Renal pelvis (tissue), 4 donors: ENCODE data around the gene GALNT14. TPM values are rescaled to one million over a fixed set of nuclear protein-coding genes. Genes with fewer than 3 reads are reported as not detected.

Experiments
- DNase-seq: peaks from one replicate; pipeline ENCODE4 v3.0.0-alpha.2; 2013
- polyA plus RNA-seq, 3 donors: library from polyadenylated mRNA; unstranded; fragments of 120-200 nt; gene quantifications; one replicate each; pipeline ENCODE4 v1.2.1, GENCODE V29; 2013; ENCODE audit not compliant: insufficient read length in 3 of 3

The GALNT14 gene
- polyA plus RNA-seq, 3 donors = 35.5 to 58.6 (median 41.7) TPM

DNA sequence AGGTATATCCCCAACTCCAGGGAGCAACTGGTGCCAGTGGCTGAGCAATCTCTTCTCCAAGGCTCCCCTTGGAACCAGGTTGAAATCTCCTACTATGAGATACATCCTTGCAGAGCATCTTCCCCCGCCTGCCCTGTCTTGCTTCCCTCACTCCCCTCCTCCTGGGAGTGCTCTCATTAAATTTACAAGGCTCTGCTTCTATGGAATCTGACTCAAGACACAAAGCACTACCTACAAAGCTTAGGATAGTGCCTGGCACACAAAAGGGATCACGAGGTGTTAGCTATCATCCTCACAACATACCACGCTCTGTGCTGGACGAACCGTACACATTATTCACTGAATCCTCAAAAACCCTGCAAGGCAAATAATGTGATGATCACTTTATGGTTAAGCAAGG is 121.6 kb downstream of the GALNT14 start:
- DNase-seq = no peak

- no peak for DNase-seq
Measured at GRCh38 chr2:31014516-31014915, 123.7 kb downstream of the GALNT14 start.

GRCh38 chr2:31013301-31013700 is 124.9 kb downstream of the GALNT14 start:
- no peak for DNase-seq

- DNase-seq = no peak
Measured at GRCh38 chr2:31012406-31012805, 125.8 kb downstream of the GALNT14 start.

GRCh38 chr2:31011587-31011986 is 126.7 kb downstream of the GALNT14 start:
- no peak for DNase-seq

DNA sequence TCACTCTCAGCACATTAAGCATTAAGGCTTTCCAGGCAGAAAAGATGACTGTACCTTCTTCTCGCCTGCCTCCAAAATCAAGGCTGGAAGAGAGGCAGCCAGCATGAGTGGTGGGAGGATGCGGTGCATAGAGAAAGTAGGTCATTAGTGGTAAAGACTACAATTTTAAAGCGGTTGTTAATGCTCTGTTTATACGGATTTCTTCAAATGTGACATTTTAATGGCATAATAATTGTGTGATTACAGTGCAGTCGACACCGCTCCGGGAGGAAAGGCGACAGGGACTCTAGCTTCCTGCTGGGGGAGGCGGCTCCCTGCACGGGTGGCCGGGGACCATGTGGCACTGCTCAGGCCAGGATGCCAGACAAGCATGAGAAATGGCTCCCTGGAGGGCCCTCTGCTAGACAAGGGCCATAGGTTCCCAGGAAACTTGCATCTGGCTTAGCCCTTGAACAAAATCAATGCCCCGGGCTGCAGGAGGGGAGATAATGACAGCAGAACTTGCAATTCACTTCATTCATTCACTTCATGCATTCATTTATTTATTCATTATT is 129.6 kb downstream of the GALNT14 start:
- DNase-seq = peak; percentile 59

- no peak for DNase-seq
Measured at GRCh38 chr2:31004257-31004656, 134.0 kb downstream of the GALNT14 start.

DNA sequence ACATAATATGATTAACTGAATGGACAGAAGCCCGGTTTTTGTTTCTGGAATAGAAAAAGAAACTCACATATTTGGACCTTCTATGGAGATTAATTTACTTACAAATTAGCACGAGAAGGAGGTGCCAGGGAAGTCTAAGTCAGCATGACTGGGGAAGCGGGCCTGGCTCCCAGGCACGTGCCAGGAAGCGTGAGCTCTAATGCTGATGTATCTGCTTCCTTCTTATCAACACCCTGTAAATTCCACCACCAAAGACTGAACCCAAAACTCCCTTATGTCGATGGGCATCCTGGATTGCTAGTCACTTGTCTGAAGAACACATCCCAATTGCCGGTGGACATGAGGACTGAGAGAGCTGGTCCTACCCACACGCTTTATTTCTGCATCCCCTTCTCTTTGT is 134.5 kb downstream of the GALNT14 start:
- no peak for DNase-seq

GRCh38 chr2:31002537-31003150 is 135.6 kb downstream of the GALNT14 start:
- no peak for DNase-seq

- DNase-seq = no peak
Measured at GRCh38 chr2:31000970-31001369, 137.3 kb downstream of the GALNT14 start.

GRCh38 chr2:30998672-30999071 is 139.6 kb downstream of the GALNT14 start:
- DNase-seq = no peak

DNA sequence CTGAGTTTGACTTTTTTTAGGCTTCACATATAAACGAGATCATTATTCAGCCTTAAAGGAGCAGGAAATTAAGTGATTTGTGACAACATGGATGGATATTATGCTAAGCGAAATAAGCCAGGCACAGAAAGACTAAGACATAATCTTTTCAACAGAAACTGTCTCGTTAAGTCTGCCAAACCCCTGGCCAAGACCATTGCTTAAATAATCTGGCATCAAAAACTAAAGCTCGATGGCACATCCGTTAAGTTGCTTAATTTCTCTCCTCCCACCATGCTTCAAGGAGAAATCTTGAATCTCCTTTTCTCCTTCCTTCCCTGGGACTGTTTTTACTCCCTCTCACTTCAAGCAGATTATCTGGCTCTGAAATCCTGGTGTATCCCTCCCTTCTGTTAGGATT is 140.3 kb downstream of the GALNT14 start:
- DNase-seq = no peak

DNA sequence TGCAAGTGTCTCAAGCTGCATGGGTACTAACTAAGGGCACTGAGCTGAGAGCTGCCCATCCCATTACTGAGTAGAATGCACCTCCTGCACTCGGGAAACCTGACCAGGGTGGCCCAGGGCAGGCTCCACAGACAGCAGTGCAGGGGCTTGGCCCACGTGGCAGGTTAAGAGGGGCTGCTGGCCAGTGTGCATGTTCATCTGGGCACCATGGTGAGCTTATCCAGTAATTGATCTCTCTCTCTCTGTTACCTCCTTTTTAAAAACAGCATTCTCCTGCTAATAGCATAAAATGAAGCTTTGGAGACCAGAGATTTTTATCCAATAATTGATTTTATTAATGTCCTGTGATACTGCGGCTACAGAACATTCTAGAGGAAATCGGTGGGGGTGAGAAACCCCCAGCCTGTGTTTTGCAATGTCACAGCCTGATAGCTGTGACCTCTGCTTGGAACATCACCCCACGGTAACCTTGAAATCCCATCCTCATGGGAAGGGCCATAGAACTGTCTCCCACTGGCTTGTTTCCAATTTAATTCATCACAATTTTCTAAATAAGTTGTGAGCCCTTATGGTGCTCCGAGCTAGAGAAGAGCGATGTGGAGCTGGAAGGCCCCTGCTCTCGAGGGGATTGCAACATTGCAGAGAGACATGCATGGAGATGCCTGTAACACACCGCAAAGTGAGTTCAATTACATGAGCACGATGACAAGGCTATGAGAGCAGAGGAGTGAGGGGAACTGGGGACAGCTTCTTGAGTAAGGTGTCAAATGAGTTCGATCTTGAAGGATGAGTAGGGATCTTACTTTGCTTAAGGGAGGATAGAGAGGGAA is 143.8 kb downstream of the GALNT14 start:
- no peak for DNase-seq

DNA sequence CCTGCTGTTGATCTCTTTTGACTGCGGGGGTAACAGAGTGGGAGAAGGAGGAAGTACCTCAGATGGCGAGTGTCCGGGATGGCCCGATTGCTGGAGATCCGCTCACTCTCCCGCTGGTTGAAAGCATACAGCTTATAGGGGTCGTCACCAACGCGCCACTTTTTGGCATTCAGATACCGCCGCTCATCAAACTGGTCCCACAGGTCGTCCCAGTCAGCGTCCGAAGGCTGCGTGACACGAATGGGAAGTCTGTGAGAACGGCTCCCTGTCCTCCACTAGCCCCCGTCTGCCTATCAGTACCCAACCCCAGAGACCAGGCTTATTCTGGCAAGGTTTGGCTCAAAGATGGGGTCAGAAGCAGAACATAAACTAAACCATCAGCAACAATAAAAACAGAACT is 145.5 kb downstream of the GALNT14 start:
- no peak for DNase-seq

GRCh38 chr2:30990671-30991070 is 147.6 kb downstream of the GALNT14 start:
- no peak for DNase-seq

- DNase-seq = no peak
Measured at GRCh38 chr2:30990176-30990575, 148.1 kb downstream of the GALNT14 start.

DNA sequence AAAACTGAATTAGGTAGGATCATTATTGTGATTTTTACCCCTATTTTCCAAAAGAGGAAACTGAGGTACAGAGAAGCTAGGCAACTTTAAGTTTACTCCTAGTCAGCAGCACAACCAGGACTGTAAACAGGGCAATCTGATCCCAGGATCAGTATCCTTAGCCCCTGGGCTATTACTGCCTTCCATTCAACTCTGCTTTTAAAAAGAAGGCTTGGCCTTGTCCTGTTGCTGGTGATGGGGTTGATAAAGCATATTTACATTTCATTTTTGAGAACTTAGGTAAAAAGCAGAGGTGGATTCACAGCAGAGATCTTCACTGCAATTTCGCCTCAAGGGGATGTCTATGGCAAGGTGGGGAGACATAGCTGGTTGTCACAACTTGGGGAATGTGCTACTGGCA is 148.5 kb downstream of the GALNT14 start:
- no peak for DNase-seq

- no peak for DNase-seq
Measured at GRCh38 chr2:30987566-30987965, 150.7 kb downstream of the GALNT14 start.

- no peak for DNase-seq
Measured at GRCh38 chr2:30986231-30986580, 152.0 kb downstream of the GALNT14 start.

- no peak for DNase-seq
Measured at GRCh38 chr2:30985493-30986230, 152.6 kb downstream of the GALNT14 start.

GRCh38 chr2:30984148-30984547 is 154.1 kb downstream of the GALNT14 start:
- DNase-seq = no peak

DNA sequence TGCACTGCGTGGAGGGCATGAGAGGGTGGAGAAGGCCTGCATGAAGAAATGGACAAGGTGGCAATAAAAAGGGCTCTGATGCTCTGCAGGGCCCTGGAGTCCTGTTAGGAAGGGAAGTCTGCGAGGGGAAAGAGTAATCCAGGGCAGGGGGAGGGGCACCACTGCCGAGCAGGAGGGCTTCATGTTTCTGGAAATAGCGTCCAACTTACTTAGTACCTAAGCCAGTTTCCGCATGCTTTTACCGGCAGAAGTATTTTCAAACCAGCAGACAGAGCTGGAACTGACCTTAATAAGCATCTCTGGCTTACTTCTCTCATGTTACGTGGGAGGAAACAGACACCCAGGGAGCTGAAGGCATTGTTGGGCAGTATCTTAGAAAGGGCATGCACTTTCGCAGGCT is 156.7 kb downstream of the GALNT14 start:
- DNase-seq = no peak

DNA sequence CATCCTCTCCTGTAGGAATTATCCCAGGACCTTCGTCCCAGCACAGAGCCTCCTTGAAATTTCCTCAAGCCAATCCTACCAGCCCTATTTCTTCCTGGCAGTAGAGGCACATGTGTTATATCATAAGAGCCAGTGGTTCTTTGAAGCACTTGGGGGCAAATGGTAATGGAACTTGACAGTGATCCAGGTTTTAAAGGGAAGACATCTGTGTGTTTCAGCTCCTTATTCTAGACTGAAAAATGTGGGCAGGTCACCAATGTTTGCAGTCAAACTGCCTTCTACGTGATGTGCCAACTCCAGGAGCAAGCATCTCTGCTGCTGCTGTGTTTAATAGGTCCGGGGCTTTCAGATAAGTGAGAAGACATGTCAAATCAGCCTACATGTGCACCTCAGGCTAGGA is 157.1 kb downstream of the GALNT14 start:
- no peak for DNase-seq
